GM21529 (cell line): ENCODE measurements around the gene CACNA2D3.

Experiments used
- ATAC-seq: cut with Tn5 transposase; IDR thresholded peaks from one replicate; pipeline ENCODE4 v1.9.1; 2021; ENCODE audit not compliant: unreplicated experiment

The CACNA2D3 gene

GRCh38 chr3:54895613-54896012 is 773.3 kb downstream of the CACNA2D3 start:
- ATAC-seq: no peak

- no peak for ATAC-seq
Observed at GRCh38 chr3:54897028-54897711, 774.8 kb downstream of the CACNA2D3 start.

GRCh38 chr3:54899273-54899672 is 776.9 kb downstream of the CACNA2D3 start:
- ATAC-seq: no peak

GRCh38 chr3:54900838-54901591 is 778.7 kb downstream of the CACNA2D3 start:
- ATAC-seq: no peak

GRCh38 chr3:54901906-54902685 is 779.7 kb downstream of the CACNA2D3 start:
- ATAC-seq: no peak

GRCh38 chr3:54905261-54905888 is 783.0 kb downstream of the CACNA2D3 start:
- no peak for ATAC-seq

DNA sequence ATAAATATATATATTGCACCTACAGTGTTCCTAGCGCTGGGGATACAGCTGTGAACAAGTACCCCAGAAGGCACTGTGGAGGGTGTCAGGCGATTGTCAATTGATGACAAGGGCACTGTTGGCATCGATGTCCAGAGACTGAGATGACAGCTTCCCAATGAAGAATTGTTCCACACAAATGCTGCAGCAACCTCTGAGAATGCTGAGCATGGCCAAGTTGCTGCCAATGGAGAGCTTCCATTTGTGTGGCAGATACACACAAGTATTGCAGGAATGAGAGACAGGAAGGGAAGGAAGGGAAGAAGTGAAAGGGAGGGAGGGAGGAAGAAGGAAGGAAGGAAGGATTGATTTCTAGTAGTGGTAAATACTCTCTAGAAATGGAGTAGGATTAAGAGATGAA is 783.6 kb downstream of the CACNA2D3 start:
- ATAC-seq: no peak

GRCh38 chr3:54906763-54907162 is 784.4 kb downstream of the CACNA2D3 start:
- no peak for ATAC-seq

GRCh38 chr3:54909191-54909590 is 786.8 kb downstream of the CACNA2D3 start:
- ATAC-seq: no peak

DNA sequence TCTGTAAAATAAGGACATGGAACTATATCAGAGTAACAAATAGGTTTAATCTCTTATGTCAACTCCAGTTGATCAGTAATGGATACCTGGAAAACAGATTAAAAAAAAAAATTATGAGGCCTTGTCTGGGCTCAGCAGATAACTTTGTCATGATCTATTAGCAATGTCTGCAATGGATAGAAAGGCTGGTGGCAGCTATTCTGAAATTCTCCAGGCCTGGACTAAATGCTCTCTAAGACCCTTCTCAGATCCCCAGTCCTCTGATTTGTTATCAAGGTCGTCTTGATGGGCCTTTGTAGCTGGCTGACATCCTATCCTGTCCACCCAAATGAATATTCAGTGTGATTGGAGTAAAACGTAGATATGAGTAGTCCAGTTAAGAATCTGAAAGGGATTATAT is 791.8 kb downstream of the CACNA2D3 start:
- no peak for ATAC-seq

DNA sequence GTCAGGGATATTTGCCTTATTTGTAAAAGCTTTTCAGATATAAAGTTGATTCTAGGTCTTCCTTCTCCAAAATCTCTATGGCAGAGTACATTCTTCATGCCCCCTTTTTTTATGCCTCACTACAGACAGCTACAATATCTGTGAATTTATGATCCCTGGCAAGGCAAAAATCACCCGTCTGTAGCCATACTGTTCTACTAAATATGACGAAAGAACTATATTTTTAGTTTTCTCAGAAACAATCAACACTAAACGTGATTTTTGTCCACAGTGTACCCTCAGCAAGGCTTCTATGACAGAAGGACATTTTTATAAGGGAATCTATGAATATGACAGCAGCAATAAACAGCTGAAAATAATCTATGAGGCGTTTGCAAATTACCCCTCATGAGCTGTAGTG is 792.8 kb downstream of the CACNA2D3 start:
- no peak for ATAC-seq

- no peak for ATAC-seq
Observed at GRCh38 chr3:54915976-54916375, 793.6 kb downstream of the CACNA2D3 start.

- ATAC-seq: no peak
Observed at GRCh38 chr3:54916732-54917131, 794.4 kb downstream of the CACNA2D3 start.

DNA sequence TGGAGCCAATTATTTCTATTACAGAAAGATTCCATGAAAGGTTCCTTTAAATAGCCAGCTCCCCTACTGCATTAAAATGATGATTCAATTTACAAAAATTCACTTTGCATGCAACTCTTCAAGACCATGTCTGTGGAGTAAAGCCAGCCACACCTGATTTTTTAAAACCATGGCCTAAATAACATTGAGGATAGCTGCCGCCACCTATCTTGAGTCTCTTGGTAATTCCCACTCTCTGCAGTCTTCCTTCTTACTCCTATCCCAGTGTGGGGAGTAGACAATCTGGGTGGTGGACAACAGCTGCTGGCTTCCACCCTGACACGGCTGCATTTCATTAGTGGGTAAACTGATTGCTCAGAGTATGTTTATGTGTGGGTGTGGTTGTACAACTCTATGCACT is 794.8 kb downstream of the CACNA2D3 start:
- ATAC-seq: no peak

DNA sequence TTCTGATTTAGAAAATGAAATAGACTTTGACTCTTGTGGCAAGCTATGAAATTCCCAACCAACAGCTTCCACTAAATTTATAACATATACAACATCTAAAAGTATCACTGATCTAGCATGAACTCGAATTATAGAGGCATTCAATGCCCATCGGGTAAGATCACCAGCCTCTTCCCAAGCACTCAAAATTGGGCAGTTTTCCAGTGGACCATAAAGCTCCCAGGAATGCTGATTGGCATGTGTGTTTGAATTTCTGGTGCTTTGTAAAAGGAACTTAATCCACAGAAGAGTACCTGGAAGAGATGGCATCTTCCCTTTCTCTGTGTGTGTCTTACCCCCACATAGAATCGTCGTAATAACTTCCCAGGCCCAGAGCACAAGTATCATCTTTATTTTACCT is 795.5 kb downstream of the CACNA2D3 start:
- ATAC-seq: no peak

DNA sequence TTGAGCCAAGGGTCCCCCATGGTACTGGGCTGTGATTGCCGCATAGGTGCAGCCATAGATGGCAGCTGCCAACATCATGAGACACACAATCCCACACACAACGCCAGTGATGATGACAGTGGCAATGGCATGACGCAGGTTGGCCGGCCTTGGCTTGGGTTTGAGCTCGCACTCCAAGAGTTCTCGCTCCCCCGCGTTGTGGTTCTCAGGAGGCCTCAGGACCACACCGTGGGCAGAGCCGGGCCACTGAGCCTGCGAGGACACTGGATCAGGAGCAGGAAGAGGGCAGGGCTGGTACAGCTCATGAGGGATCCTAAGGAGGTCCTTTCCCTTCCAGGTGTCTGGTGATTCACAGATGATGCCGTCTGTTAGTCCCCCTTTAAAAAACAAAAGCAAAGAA is 796.2 kb downstream of the CACNA2D3 start:
- ATAC-seq: no peak

- ATAC-seq: no peak
Observed at GRCh38 chr3:54928046-54928770, 805.9 kb downstream of the CACNA2D3 start, which contains the start of gene LRTM1. Gene LRTM1, minus strand, starts transcription at chr3:54928059. Its CDS starts 148 bp downstream, at chr3:54927911.

DNA sequence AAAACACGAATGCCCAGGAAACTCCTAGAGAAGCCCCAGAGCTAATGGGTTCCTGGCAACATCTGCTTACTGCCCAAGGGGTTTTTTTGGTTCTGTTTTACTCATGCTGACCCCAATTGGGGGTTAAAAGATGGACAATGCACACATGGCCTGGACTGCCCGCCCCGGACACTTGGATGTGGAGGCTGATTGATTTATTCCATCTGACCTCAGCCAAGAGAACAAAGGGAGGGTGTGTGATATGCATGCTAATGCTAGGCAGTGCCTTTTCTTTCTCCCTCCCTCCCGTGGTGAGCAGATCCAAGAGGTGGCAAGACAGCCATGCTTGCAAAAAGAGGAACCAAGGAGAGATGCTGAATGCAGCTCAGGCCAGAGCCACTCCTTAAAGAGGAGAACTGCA is 808.8 kb downstream of the CACNA2D3 start:
- ATAC-seq: no peak

GRCh38 chr3:54932606-54933005 is 810.3 kb downstream of the CACNA2D3 start:
- no peak for ATAC-seq

GRCh38 chr3:54935869-54936268 is 813.5 kb downstream of the CACNA2D3 start:
- ATAC-seq: no peak

GRCh38 chr3:54936561-54936960 is 814.2 kb downstream of the CACNA2D3 start:
- no peak for ATAC-seq
